PC-3 (cell line): ENCODE results near the gene FMNL1. TPM values are rescaled to one million over a fixed set of nuclear protein-coding genes. Genes with fewer than 3 reads are reported as not detected.
"Not testable (repeated sequence)": the region's sequence is repeated elsewhere in the genome, so short reads cannot be mapped to it uniquely, and the experiment has no call there.

Experiments used
- ATAC-seq: fragments of 200-7000 bp; cut with Tn5 transposase; 2 replicates; pipeline ENCODE4 v1.9.1; 2020; ENCODE audit warnings: mild to moderate bottlenecking, moderate library complexity
- BruUV-seq: library from RNA; stranded (reverse); fragments of 400-500 nt; replicated peaks from 2 replicates; lab custom pipeline; 2021; lab: Mats Ljungman, UMichigan
- CTCF ChIA-PET: fragments of 300-600 bp; sonication (Branson Sonifier 250); formaldehyde crosslinking; loops from one replicate; lab custom pipeline; 2022; ENCODE audit warnings: antibody characterized with exemption; lab: Charles Lee
- POLR2A ChIA-PET: fragments of 300-600 bp; sonication (Branson Sonifier 250); formaldehyde crosslinking; loops from one replicate; lab custom pipeline; 2022; ENCODE audit warnings: antibody characterized with exemption; ENCODE audit not compliant: unreplicated experiment; lab: Charles Lee
- DNase-seq: peaks from one replicate; pipeline ENCODE4 v3.0.0-alpha.2; 2015
- H2AFZ ChIP-seq: fragments of 300-600 bp; sonication (generic); 2 replicates; pipeline ENCODE4 v1.6.0; 2016; ENCODE audit warnings: antibody characterized with exemption, low read length
- H3F3A ChIP-seq: fragments of 300-600 bp; sonication (generic); one replicate; pipeline ENCODE4 v1.6.0; 2017; ENCODE audit warnings: antibody characterized with exemption, low read length, control low read depth, mild to moderate bottlenecking; ENCODE audit not compliant: unreplicated experiment
- H3K27ac ChIP-seq: fragments of 300-600 bp; sonication (generic); 2 replicates; pipeline ENCODE4 v1.5.1; 2016; ENCODE audit warnings: mild to moderate bottlenecking, low read length
- H3K27me3 ChIP-seq: fragments of 300-600 bp; sonication (generic); 2 replicates; pipeline ENCODE4 v1.6.1; 2016; ENCODE audit warnings: low read length, mixed read lengths
- H3K36me3 ChIP-seq: fragments of 300-600 bp; sonication (generic); 2 replicates; pipeline ENCODE4 v1.6.1; 2016; ENCODE audit warnings: low read depth, mixed run types, low read length, mixed read lengths
- H3K4me1 ChIP-seq: fragments of 300-600 bp; sonication (generic); 2 replicates; pipeline ENCODE4 v1.5.1; 2016; ENCODE audit warnings: low read length; ENCODE audit not compliant: insufficient read depth
- H3K4me2 ChIP-seq: fragments of 300-600 bp; sonication (generic); 2 replicates; pipeline ENCODE4 v1.6.0; 2016; ENCODE audit warnings: low read length
- H3K4me3 ChIP-seq: fragments of 300-600 bp; sonication (generic); 2 replicates; pipeline ENCODE4 v1.5.1; 2016; ENCODE audit warnings: mild to moderate bottlenecking, low read length, mixed read lengths
- H3K79me2 ChIP-seq: fragments of 300-600 bp; sonication (generic); 2 replicates; pipeline ENCODE4 v1.6.1; 2017; ENCODE audit warnings: low read length, mixed read lengths
- H3K9ac ChIP-seq: fragments of 300-600 bp; sonication (generic); 2 replicates; pipeline ENCODE4 v1.6.0; 2016; ENCODE audit warnings: mild to moderate bottlenecking, low read length
- H3K9me2 ChIP-seq: fragments of 300-600 bp; sonication (generic); replicated peaks from 2 replicates; pipeline ENCODE4 v1.6.1; 2016; ENCODE audit warnings: mixed run types, low read length, mixed read lengths
- H3K9me3 ChIP-seq: fragments of 300-600 bp; sonication (generic); 2 replicates; pipeline ENCODE4 v1.6.1; 2016; ENCODE audit warnings: low read length, mixed read lengths
- H4K20me1 ChIP-seq: fragments of 300-600 bp; sonication (generic); 2 replicates; pipeline ENCODE4 v1.6.1; 2016; ENCODE audit warnings: low read length, mixed read lengths
- CTCF ChIP-seq: fragments of 300-600 bp; sonication (generic); conservative IDR thresholded peaks from 2 replicates; pipeline ENCODE4 v1.5.1; 2017; ENCODE audit warnings: antibody characterized with exemption, low read depth, mild to moderate bottlenecking, low read length
- EZH2 ChIP-seq: fragments of 300-600 bp; sonication (generic); IDR thresholded peaks from one replicate; pipeline ENCODE4 v1.6.1; 2017; ENCODE audit warnings: antibody characterized with exemption, mild to moderate bottlenecking, low read length; ENCODE audit not compliant: unreplicated experiment
- EZH2phosphoT487 ChIP-seq: fragments of 300-600 bp; sonication (generic); IDR thresholded peaks from 2 replicates; pipeline ENCODE4 v1.6.1; 2018; ENCODE audit warnings: mild to moderate bottlenecking, antibody characterized with exemption, low read length, borderline replicate concordance
- intact Hi-C: fragments of 100-400 bp; cut with micrococcal nuclease; formaldehyde crosslinking; loops from 2 replicates; pipeline ENCODE4 v1.9.0; 2023
- total RNA-seq: library from RNA; depleted of rRNA; stranded (reverse); fragments of >200 nt; gene quantifications from 2 replicates; pipeline ENCODE4 v1.2.3, GENCODE V29; 2014

FMNL1 gene
- total RNA-seq, 1 experiment from 2014 or later, result 8.2 TPM

DNA sequence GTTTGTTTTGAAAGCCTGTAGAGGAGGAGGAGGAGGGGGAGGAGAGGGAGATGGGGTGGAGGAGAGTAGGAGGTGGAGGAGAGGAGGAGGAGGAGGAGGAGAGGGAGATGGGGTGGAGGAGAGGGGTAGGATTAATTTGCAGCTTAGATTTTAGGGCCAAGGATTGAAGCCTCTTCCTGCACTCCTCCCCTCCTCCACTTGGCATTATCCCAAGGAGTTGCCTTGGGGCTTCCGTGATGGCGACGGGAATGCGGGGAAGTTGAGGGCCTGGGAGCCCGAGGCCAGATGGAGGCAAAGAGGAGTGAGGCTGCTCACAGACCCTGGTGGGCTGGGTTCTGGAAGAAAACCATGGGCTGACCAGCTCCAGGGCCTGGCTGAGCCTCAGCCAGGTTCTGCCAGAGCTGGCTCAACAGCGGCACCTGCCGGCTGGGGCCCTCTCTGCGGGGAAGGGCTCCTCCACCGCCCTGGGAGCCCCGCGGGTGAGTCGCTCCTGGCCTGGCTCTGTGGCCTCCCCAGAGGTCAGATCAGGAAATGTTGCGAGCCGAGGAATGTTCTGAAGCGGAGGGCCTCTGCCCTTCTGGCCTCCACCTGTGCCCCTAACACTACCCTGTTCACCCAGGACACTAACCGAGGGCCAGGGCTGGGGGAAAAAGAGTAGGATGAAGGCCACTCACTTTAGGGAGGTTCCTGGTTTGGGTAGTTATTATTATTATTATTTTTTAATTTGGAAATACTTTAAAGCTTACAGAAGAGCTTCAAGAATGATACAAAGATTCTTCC lies 23.9 kb upstream of the FMNL1 start:
- no peaks in the 10 kb centered on the region for H3K36me3 ChIP-seq
- ChIA-PET POLR2A (interaction anchor here (0.6 to 2.0 kb wide), 7 partner anchors 22 to 63 kb away, joined by 4 to 22 read pairs (median 5); partner anchors contain the start of genes ACBD4 and HEXIM1), CTCF (interaction anchor here (0.5 to 2.5 kb wide), 14 partner anchors 14 to 227 kb away, joined by 3 to 175 read pairs (median 8); partner anchors contain the start of genes ACBD4, HEXIM1 and HEXIM2)
- H3K79me2 ChIP-seq, result no peaks in the 10 kb centered on the region
- DNase-seq, result peak; percentile 99
- no peak overlapping the region for H3K9ac ChIP-seq
- H3K4me2 ChIP-seq, result peak overlapping the region; percentile 65
- intact Hi-C loops, result loop anchor here (1.0 kb wide), 2 partner anchors 49 to 62 kb away; partner anchors contain the start of genes ACBD4 and HEXIM1
- H3K27me3 ChIP-seq, result no peaks in the 10 kb centered on the region
- peaks cover 16% of the 10 kb centered on the region for H3K4me1 ChIP-seq
- no peak for TF ChIP-seq EZH2
- peak; percentile 100 for TF ChIP-seq CTCF
- TF ChIP-seq EZH2phosphoT487, result no peak
- H3K27ac ChIP-seq, result no peak overlapping the region
- H3F3A ChIP-seq, result no peaks in the 10 kb centered on the region
- H3K9me3 ChIP-seq, result no peaks in the 10 kb centered on the region
- peak; percentile 99 for ATAC-seq
- H2AFZ ChIP-seq, result peak overlapping the region; percentile 68
- no peaks in the 10 kb centered on the region for H4K20me1 ChIP-seq
- H3K4me3 ChIP-seq, result peak overlapping the region; percentile 8; the same call in 1 of the 2 replicates
- no peaks in the 10 kb centered on the region for H3K9me2 ChIP-seq
- no TSS peak for BruUV-seq

- no peak for DNase-seq
- TF ChIP-seq EZH2phosphoT487 (no peak), CTCF (no peak), EZH2 (no peak)
- H3K4me3 ChIP-seq, result no peak overlapping the region
- CTCF ChIA-PET, result interaction anchor here (0.6 to 1.1 kb wide), 3 partner anchors 49 to 65 kb away, joined by 3 to 5 read pairs (median 3); partner anchors contain the start of genes ACBD4 and HEXIM1
- H3K27me3 ChIP-seq, result no peaks in the 10 kb centered on the region
- no peak overlapping the region for H2AFZ ChIP-seq
- H3K9me3 ChIP-seq, result no peaks in the 10 kb centered on the region
- peaks cover 16% of the 10 kb centered on the region for H3K4me1 ChIP-seq
- H3K27ac ChIP-seq, result no peak overlapping the region
- no peak overlapping the region for H3K4me2 ChIP-seq
- POLR2A ChIA-PET, result no interaction called here
- intact Hi-C loops, result no loop called here
- no peaks in the 10 kb centered on the region for H3F3A ChIP-seq
- ATAC-seq, result no peak
- H3K9me2 ChIP-seq, result no peaks in the 10 kb centered on the region
- H4K20me1 ChIP-seq, result no peaks in the 10 kb centered on the region
- H3K9ac ChIP-seq, result no peak overlapping the region
- no peaks in the 10 kb centered on the region for H3K79me2 ChIP-seq
- no peaks in the 10 kb centered on the region for H3K36me3 ChIP-seq
- no TSS peak for BruUV-seq
Observed at GRCh38 chr17:45200701-45201100, 21.0 kb upstream of the FMNL1 start.

- Histone ChIP-seq H3K79me2 (no peaks in the 10 kb centered on the region), H3K27ac (no peak overlapping the region), H3K9ac (no peak overlapping the region), H2AFZ (no peak overlapping the region), H3F3A (no peaks in the 10 kb centered on the region), H3K27me3 (no peaks in the 10 kb centered on the region), H4K20me1 (no peaks in the 10 kb centered on the region), H3K9me2 (no peaks in the 10 kb centered on the region), H3K4me3 (no peak overlapping the region), H3K4me1 (peaks cover 16% of the 10 kb centered on the region), H3K9me3 (no peaks in the 10 kb centered on the region), H3K4me2 (no peak overlapping the region), H3K36me3 (no peaks in the 10 kb centered on the region)
- ChIA-PET POLR2A (no interaction called here), CTCF (interaction anchor here (0.8 to 1.1 kb wide), 2 partner anchors 53 to 66 kb away, joined by 3 read pairs; partner anchors contain the start of genes ACBD4 and HEXIM1)
- ATAC-seq (no peak), DNase-seq (no peak)
- TF ChIP-seq EZH2phosphoT487 (no peak), EZH2 (no peak), CTCF (no peak)
- BruUV-seq, result no TSS peak
- intact Hi-C loops, result no loop called here
Observed at GRCh38 chr17:45201457-45201856, 20.2 kb upstream of the FMNL1 start.

GRCh38 chr17:45201880-45202279 lies 19.8 kb upstream of the FMNL1 start:
- POLR2A ChIA-PET, H3K4me2 ChIP-seq, BruUV-seq, H3K4me3 ChIP-seq, H3K9me3 ChIP-seq, H3K9me2 ChIP-seq, H3K79me2 ChIP-seq, H3K36me3 ChIP-seq, H3K27me3 ChIP-seq, H3K27ac ChIP-seq, H3F3A ChIP-seq, H3K9ac ChIP-seq, H2AFZ ChIP-seq, DNase-seq, ATAC-seq, intact Hi-C loops, H4K20me1 ChIP-seq: not testable (repeated sequence)
- CTCF ChIA-PET, result interaction anchor here (1.1 kb wide), 1 partner anchor 66 kb away, joined by 3 read pairs; the partner anchor contains the start of gene ACBD4
- peaks cover 14% of the 10 kb centered on the region for H3K4me1 ChIP-seq
